ENCODE measurements around the gene SLC25A42.

- TF ChIP-seq, protein P1, sequence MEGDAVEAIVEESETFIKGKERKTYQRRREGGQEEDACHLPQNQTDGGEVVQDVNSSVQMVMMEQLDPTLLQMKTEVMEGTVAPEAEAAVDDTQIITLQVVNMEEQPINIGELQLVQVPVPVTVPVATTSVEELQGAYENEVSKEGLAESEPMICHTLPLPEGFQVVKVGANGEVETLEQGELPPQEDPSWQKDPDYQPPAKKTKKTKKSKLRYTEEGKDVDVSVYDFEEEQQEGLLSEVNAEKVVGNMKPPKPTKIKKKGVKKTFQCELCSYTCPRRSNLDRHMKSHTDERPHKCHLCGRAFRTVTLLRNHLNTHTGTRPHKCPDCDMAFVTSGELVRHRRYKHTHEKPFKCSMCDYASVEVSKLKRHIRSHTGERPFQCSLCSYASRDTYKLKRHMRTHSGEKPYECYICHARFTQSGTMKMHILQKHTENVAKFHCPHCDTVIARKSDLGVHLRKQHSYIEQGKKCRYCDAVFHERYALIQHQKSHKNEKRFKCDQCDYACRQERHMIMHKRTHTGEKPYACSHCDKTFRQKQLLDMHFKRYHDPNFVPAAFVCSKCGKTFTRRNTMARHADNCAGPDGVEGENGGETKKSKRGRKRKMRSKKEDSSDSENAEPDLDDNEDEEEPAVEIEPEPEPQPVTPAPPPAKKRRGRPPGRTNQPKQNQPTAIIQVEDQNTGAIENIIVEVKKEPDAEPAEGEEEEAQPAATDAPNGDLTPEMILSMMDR (IDR thresholded peaks at IDR 0.05): no peak
- no peak for TF ChIP-seq POLR2A (IDR thresholded peaks at IDR 0.05)
Measured at GRCh38 chr19:19107654-19108053, 43.9 kb downstream of the SLC25A42 start.

Measured in uterus (tissue), 2 donors.